GM12801 (cell line): ENCODE results near the gene TEX30.

ENCODE experiments used
- CTCF ChIP-seq: IDR thresholded peaks from one replicate; pipeline ENCODE4 v1.5.1; 2011; ENCODE audit warnings: control low read depth; ENCODE audit not compliant: insufficient read length; ENCODE audit errors: extremely low read depth

Gene TEX30

GRCh38 chr13:102768909-102769308, 4.7 kb downstream of the TEX30 start:
- TF ChIP-seq CTCF: no peak

GRCh38 chr13:102763741-102764140, 9.8 kb downstream of the TEX30 start:
- no peak for TF ChIP-seq CTCF

- TF ChIP-seq CTCF: no peak
These were observed 12.5 kb downstream of the TEX30 start for GRCh38 chr13:102761071-102761470.

- no peak for TF ChIP-seq CTCF
These were observed 14.7 kb downstream of the TEX30 start for GRCh38 chr13:102758842-102759241.

- no peak for TF ChIP-seq CTCF
These were observed 16.6 kb downstream of the TEX30 start for GRCh38 chr13:102757006-102757405.

GRCh38 chr13:102751886-102752285, 21.7 kb downstream of the TEX30 start:
- TF ChIP-seq CTCF: no peak

GRCh38 chr13:102742506-102742905, 31.1 kb downstream of the TEX30 start:
- TF ChIP-seq CTCF: no peak

- TF ChIP-seq CTCF: no peak
These were observed 31.5 kb downstream of the TEX30 start for GRCh38 chr13:102742101-102742500.
